HG03469 (cell line): ENCODE measurements around the gene TANGO6.
"Not testable (repeated sequence)": the region's sequence is repeated elsewhere in the genome, so short reads cannot be mapped to it uniquely, and the experiment has no call there.

Experiments used
- ATAC-seq: cut with Tn5 transposase; IDR thresholded peaks from one replicate; pipeline ENCODE4 v1.9.1; 2021; ENCODE audit warnings: mild to moderate bottlenecking, moderate library complexity, moderate number of reproducible peaks; ENCODE audit not compliant: unreplicated experiment

Gene TANGO6

GRCh38 chr16:69049603-69050375 lies 206.5 kb downstream of the TANGO6 start:
- ATAC-seq, result no peak

DNA sequence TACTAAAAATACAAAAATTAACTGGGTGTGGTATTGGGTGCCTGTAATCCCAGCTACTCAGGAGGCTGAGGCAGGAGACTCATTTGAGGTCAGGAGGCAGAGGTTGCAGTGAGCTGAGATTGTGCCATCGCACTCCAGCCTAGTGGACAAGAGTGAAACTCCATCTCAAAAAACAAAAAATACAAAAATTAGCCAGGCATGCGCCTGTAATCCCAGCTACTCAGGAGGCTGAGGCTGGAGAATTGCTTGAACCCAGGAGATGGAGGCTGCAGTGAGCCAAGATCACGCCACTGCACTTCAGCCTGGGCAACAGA lies 208.1 kb downstream of the TANGO6 start:
- ATAC-seq, result not testable (repeated sequence)

DNA sequence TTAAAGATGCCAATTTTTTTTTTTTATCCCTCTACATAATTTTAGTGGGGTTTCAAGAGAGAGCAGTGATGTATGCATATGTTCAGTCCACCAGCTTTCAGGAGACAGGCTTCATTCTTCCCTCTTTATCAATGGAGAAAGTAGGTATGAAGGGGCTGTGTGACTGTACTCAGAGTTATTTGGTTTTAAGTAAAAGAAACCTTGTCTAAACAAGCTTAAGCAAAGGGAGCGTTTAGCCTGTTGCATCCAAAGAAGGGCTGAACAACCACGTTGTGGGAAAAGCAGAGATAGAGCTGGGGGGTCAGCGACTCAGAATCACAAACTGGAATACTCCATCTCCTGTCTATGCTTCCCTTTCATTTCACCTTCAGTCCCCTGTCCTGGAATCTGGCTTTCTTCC lies 211.7 kb downstream of the TANGO6 start:
- no peak for ATAC-seq

DNA sequence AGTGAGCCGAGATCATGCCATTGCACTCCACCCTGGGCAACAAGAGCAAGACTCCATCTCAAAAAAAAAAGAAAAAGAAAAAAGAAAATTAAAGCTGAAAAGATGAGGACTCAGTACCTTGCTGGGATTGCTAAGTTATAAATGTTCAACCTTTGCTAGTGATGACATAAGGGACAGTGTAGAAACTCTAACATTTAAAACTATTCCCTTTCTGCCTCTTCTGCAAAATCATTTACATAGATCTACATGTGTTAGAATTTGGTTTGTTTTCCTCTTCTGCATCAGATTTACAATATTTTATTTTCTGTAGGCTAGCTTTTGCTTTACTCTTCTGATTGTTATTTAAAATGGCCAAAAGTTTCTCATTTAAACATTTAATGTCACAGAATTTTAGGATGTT lies 212.6 kb downstream of the TANGO6 start:
- no peak for ATAC-seq

DNA sequence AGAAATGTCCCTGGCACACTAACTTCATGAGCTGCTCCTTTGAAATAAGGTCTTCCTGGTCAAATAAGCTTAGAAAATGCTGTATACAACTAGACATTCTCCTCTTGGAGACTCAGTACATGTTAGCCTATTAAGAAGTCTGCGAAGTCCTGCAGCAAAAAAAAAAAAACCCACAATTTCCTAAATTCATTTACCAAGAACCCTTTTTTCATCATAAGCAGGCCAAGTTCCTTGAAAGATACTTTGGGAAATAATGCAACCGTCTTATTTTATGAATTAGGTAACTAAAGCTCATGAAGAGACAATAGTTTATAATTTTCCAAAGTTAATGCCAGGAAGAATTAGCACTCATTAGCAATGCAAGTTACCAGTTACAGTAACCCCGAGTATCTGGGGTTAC lies 213.1 kb downstream of the TANGO6 start:
- ATAC-seq, result no peak

- no peak for ATAC-seq
Measured at GRCh38 chr16:69057400-69058378, 214.4 kb downstream of the TANGO6 start.

DNA sequence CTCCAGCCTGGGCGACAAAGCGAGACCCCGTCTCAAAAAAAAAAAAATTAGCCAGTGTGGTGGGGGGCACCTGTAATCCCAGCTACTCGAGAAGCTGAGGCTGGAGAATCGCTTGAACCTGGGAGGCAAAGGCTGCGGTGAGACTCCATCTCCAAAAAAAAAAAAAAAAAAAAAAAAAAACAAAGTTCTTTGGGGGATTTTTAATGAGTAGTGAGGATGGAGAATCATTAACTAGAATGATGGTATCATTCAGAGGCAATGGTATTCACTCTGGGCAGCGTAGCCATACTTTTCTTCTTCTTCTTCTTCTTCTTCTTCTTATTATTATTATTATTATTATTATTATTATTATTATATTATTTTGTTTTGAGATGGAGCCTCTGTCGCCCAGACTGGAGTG lies 220.2 kb downstream of the TANGO6 start:
- ATAC-seq, result not testable (repeated sequence)

GRCh38 chr16:69064124-69064763 lies 220.9 kb downstream of the TANGO6 start:
- ATAC-seq, result no peak

DNA sequence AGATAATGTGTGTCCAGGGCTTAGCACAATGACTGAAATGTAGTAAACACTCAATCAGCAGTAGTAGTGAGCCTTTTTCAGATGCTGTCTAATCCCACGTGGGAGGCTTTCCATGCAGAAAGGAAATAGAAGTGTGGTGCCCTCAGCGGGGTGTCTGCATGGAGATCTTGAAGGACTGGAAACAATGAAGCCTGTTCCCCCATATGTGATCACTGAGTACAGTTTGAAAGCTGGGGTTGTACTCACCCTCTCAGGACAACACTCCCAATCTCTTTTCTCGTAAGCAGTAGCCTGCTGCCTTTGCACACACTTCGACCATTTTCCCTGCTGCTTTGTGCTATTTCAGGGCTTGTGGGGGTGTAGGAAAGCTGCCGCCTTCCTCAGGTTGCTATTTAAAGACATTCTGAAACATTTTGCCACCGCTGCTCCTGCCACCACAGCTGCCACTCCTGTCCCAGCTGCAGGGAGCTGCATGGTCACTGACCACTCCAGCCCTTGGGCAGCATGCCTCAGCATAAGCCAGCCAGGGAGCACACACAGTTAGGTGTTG lies 221.5 kb downstream of the TANGO6 start:
- ATAC-seq, result no peak

GRCh38 chr16:69069504-69069903 lies 226.2 kb downstream of the TANGO6 start:
- no peak for ATAC-seq

- no peak for ATAC-seq
Measured at GRCh38 chr16:69071036-69071435, 227.7 kb downstream of the TANGO6 start.

GRCh38 chr16:69072640-69072974 lies 229.3 kb downstream of the TANGO6 start:
- no peak for ATAC-seq

- no peak for ATAC-seq
Measured at GRCh38 chr16:69073181-69073702, 229.9 kb downstream of the TANGO6 start.

DNA sequence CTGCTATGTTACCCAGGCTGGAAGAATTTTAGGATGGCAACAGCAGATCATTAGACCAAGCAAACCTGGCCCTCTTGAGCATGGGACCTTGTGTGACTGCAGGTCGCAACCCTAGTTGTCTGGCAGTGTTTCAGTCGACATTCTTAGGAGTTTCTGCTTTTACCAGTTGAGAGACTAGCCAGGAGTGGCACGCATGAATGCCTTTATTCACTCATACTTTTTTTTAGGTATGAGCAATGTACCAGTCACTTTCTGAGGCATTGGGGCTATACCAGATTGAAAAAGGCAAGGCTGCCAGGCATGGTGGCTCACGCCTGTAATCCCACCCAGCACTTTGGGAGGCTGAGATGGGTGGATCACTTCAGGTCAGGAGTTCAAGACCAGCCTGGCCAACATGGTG lies 233.9 kb downstream of the TANGO6 start:
- no peak for ATAC-seq

DNA sequence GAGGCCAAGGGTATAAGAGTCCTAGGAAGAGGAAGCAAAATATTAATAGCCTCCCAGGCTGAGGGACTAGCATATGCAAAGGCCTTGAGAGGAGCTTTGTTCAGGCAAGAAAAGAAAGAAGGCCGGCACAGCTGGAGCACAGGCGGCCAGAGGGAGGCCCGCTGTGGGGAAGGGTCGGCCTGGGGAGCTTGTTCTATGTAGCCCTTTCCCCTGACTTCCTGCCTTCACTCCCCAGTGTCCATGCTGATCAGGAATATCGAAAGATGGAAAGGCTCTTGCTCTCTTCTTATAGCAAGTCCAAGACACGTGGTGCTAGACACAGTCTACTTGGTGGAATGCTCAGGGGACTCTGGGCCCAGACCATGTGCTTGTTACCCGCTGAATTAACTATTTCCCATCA lies 234.7 kb downstream of the TANGO6 start:
- no peak for ATAC-seq

- no peak for ATAC-seq
Measured at GRCh38 chr16:69079697-69080096, 236.4 kb downstream of the TANGO6 start.

DNA sequence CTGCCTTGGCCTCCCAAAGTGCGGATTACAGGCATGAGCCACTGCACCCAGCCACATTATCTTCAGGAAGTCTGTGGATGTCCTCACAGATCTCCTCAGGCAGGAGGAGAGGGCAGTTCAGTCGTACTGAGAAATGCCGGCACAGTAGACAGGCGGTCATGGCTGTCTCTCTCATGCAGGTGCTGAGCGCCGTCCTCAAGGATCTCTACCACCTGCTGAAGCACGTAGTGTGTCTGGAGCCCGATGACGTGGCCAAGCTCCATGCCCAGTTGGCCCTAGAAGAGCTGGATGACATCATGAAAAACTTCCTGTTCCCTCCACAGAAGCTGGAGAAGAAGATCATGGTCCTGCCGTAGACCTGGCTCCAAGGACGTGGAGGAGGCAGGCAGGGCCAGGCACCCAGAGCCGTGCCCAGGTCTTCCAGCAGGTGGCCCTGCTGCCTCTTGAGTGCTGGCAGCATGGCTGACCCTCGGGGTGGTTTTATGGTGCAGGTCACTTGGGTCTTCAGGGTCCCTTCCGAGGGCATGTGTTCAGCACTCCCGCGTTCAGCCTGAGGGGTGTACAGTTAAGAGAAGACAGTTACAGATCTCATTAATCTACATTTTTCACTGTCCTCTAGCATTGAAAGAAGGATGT lies 240.1 kb downstream of the TANGO6 start:
- ATAC-seq, result no peak

- no peak for ATAC-seq
Measured at GRCh38 chr16:69084289-69084688, 241.0 kb downstream of the TANGO6 start.

DNA sequence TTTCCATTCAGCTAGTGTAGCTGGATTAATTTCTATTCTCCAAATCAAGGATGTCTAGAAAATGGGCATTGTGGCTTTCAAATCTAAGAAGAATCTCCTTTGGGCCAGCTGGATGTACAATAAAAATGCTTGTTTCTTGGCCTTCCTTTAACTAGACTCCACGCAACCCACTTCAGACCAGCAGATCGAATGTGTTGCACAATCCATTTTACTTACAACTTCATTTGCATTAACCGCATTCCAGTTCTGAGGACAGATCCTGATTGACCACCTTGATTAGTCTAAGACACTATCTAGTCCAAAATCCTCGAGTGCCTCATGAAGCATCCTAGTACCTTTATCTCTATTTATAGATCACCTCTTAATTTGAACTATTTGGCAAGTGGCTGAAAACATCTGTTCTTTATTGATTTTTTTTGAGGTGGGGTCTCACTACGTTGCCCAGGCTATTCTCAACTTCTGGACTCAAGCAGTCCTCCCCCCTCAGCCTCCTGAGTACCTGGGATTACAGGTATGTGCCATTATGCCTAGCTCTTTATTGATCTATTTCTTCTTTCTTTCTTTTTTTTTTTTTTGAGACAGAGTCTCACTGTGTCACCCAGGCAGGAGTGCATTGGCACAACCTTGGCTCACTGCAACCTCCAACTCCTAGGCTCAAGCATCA lies 241.8 kb downstream of the TANGO6 start:
- no peak for ATAC-seq

DNA sequence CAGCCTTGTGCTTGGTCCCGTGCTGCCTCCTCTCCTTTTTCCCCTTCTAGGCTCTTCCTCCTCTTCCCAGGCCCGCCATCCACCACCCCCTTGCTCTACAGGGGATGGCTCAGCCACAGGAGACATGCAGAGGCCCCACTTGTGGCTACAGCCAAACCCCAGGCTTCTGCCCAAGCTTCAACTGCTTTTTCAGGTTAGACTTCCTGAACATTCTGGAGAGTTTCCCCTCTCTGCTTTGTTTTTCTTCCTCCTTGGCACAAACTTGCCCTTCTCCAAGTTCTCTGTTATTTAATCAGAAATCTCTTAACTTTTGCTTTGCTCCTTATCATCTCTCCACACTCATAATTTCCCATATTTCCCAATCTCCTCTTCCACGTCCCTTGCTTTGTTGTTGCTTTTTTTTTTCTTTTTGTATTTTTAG lies 243.8 kb downstream of the TANGO6 start:
- ATAC-seq, result no peak
